Ramos (cell line): ENCODE data around the gene ST6GALNAC6.

Source experiments
- in situ Hi-C: fragments of 300-500 bp; cut with MboI; formaldehyde crosslinking; loops from one replicate; pipeline ENCODE4 v1.14.3; 2022; ENCODE audit warnings: low sequenced_read_pairs; ENCODE audit not compliant: unreplicated experiment

ST6GALNAC6 gene

GRCh38 chr9:127919253-127919815, 19.9 kb upstream of the ST6GALNAC6 start:
- in situ Hi-C loops = no loop called here

- in situ Hi-C loops = no loop called here
Observed at GRCh38 chr9:127918183-127919107, 19.0 kb upstream of the ST6GALNAC6 start.

GRCh38 chr9:127917603-127918002, 18.2 kb upstream of the ST6GALNAC6 start:
- in situ Hi-C loops = no loop called here

- in situ Hi-C loops = no loop called here
Observed at GRCh38 chr9:127916720-127917581, 17.5 kb upstream of the ST6GALNAC6 start, which contains the start of gene ST6GALNAC4. ST6GALNAC4 (minus strand) TSS chr9:127917041; CDS start chr9:127916419, 622 bp downstream.

GRCh38 chr9:127915801-127916719, 16.7 kb upstream of the ST6GALNAC6 start:
- in situ Hi-C loops = no loop called here

- in situ Hi-C loops = no loop called here
Observed at GRCh38 chr9:127915325-127915752, 15.9 kb upstream of the ST6GALNAC6 start.

GRCh38 chr9:127913682-127914081, 14.3 kb upstream of the ST6GALNAC6 start:
- in situ Hi-C loops = loop anchor here (5.0 kb wide), 1 partner anchor 131 kb away; no protein-coding TSS in a partner anchor

GRCh38 chr9:127912882-127913281, 13.5 kb upstream of the ST6GALNAC6 start:
- in situ Hi-C loops = loop anchor here (5.0 kb wide), 1 partner anchor 131 kb away; no protein-coding TSS in a partner anchor

- in situ Hi-C loops = loop anchor here (5.0 kb wide), 1 partner anchor 130 kb away; no protein-coding TSS in a partner anchor
Observed at GRCh38 chr9:127912296-127912695, 12.9 kb upstream of the ST6GALNAC6 start.

GRCh38 chr9:127910613-127911205, 11.3 kb upstream of the ST6GALNAC6 start:
- in situ Hi-C loops = loop anchor here (5.0 kb wide), 1 partner anchor 128 kb away; no protein-coding TSS in a partner anchor

GRCh38 chr9:127909839-127910273, 10.5 kb upstream of the ST6GALNAC6 start:
- in situ Hi-C loops = loop anchor here (5.0 kb wide), 1 partner anchor 128 kb away; no protein-coding TSS in a partner anchor

GRCh38 chr9:127908660-127908926, 9.2 kb upstream of the ST6GALNAC6 start:
- in situ Hi-C loops = no loop called here

GRCh38 chr9:127907867-127908659, 8.7 kb upstream of the ST6GALNAC6 start:
- in situ Hi-C loops = no loop called here

- in situ Hi-C loops = no loop called here
Observed at GRCh38 chr9:127905788-127906191, 6.4 kb upstream of the ST6GALNAC6 start.

GRCh38 chr9:127905004-127905728, 5.8 kb upstream of the ST6GALNAC6 start:
- in situ Hi-C loops = no loop called here

GRCh38 chr9:127904561-127905003, 5.2 kb upstream of the ST6GALNAC6 start:
- in situ Hi-C loops = no loop called here
